NCI-H1105 (cell line): ENCODE measurements around the gene CLSTN2.

Source experiments
- DNase-seq: peaks from one replicate; lab custom pipeline; 2025; lab: John Stamatoyannopoulos, UW

The CLSTN2 gene

DNA sequence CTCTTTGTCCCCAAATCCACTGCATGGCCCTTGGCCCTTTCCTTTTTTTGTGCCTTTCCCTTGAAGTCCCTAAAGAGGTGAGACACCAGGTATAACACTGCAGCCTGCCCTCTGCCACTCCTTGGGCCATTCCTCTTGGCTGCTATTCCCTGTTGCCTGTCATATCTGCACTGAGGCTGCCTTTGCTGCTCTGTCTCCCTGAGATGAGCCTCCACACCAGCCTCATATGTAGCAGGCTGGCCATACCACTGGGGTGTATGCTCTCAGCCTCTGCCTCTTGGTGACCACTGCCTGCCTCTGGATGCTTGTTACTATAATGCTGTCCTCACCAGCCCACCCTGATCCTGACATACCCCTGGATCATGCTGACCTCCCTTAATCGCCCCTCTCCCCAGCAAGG, 252.0 kb downstream of the CLSTN2 start:
- DNase-seq, result no peak

DNA sequence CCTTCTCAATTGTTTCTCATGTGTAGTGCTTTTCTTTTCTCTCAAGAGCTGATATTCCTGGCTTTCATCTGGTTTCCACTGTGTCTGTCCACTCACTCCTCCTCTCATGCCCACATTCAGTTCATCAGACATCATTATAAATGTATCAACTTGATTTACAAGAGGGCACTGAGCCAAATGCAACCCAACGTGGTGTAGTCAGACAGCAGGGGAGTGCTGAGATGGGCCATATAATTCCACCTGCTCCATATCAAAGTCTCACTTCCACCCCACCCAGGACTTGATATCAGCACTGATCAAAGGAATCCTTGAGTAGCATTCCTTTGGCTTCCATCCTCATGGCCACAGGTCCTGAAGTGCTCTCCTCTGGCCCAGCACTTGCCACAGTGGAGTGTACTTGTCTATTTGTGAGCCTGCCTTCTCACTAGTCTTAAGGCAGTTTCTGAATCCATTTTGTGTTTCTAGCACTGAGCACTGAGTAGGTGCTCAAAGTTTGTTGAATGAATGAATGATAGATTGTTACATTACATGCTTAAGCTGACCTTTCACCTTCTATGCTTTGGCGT, 252.8 kb downstream of the CLSTN2 start:
- no peak for DNase-seq

DNA sequence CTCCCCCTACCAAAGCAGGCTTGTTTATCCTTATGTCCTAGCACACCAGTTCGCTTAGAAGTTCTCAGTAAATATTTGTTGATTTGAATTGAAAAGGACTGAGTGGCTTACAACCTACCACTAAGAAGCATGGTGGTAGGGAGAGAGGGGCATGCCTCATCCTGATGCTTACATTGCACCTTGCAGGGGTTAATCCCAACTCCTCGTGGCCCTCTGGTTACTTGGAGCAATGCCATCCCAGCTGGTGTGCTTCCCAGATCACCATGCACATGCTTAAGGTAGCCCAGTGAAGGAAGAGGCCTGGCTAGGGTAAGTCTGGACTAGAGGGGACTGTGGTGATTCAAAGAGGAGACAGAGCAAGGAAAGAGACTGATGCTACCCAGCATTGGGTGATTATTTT, 253.3 kb downstream of the CLSTN2 start:
- DNase-seq, result peak; percentile 44

GRCh38 chr3:140189267-140189666, 254.3 kb downstream of the CLSTN2 start:
- DNase-seq, result no peak

- no peak for DNase-seq
Observed at GRCh38 chr3:140189976-140190375, 255.0 kb downstream of the CLSTN2 start.

- no peak for DNase-seq
Observed at GRCh38 chr3:140196970-140197369, 262.0 kb downstream of the CLSTN2 start.

DNA sequence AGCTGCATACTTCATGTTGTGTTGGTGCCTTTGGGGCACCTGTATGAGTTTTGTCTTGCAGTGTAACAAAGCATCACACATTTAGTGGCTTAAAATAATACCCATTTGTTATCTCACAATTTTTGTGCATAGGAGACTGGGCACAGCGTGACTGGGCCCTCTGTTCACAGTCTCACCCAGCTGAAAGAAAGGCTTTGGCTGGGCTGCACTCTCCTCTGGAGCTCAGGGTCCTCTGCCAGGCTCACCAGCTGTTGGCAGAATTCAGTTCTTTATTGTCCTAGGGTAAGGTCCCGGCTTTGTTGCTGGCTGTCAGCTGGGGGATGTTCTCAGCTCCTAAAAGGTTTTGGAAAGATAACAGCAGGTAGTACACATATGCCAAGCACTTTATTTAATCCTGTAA, 263.3 kb downstream of the CLSTN2 start:
- DNase-seq, result no peak

- DNase-seq, result no peak
Observed at GRCh38 chr3:140199008-140199407, 264.0 kb downstream of the CLSTN2 start.

DNA sequence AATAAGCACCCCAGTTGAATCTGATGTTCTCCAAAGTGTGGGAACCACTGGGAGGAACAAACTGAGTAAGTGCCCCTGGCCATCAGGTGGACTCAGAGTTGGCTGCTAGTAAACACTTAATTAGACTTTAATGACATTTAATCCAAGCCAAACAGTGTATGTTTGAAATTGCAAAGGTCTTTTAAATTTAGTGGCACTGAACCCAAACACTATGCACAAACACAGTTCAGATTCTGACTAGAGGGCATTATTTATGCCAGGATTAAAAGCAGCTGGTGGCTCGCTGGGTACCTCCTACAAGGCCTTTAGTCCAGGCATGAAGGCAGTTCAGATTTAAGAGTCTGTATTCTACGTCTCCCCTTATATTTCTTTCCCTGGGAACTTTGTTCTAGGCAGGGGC, 264.8 kb downstream of the CLSTN2 start:
- no peak for DNase-seq

- peak; percentile 94 for DNase-seq
Observed at GRCh38 chr3:140203510-140203909, 268.5 kb downstream of the CLSTN2 start.

- no peak for DNase-seq
Observed at GRCh38 chr3:140204271-140204984, 269.4 kb downstream of the CLSTN2 start.

GRCh38 chr3:140205598-140205997, 270.6 kb downstream of the CLSTN2 start:
- DNase-seq, result no peak

GRCh38 chr3:140206196-140207040, 271.4 kb downstream of the CLSTN2 start:
- DNase-seq, result peak; percentile 57

GRCh38 chr3:140207541-140207940, 272.6 kb downstream of the CLSTN2 start:
- no peak for DNase-seq

DNA sequence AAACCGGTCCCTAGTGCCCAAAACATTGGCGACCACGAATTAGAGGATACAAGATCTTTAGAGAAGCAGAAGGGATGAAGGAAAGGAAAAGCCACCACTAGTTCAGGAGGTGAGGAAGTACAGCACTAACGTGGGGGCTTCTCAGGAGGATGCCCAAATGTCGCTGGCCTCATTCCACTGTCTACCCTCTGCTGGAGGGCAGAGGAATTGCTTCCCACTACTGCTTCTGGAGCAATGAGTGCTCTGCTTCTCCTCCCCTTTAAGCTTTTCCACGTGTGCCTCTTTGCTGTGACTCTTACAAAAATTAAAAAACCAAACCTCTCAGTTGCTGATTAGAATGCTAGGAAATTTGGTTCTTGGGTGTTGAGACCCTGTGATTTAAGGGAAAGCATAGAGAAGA, 281.3 kb downstream of the CLSTN2 start:
- no peak for DNase-seq

DNA sequence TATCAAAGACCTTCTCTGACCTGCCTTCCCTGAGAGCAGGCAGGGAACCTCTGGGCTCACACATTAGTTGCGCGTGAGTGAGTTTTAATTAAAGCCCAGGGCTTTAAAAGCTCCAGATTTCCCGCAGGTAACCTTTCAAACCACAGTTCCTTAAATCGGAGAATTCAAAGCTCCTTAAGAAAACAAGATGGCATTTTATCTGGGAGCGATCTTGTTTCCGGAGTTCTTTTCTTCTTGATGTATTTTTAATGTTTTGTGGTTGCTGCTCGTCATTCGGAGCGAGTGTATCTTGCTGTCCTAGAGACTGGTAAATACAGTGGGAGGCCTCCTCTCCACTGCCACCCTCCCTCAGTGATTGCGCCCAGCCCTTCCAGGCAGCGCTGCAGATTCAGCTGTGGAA, 284.3 kb downstream of the CLSTN2 start:
- DNase-seq, result no peak

DNA sequence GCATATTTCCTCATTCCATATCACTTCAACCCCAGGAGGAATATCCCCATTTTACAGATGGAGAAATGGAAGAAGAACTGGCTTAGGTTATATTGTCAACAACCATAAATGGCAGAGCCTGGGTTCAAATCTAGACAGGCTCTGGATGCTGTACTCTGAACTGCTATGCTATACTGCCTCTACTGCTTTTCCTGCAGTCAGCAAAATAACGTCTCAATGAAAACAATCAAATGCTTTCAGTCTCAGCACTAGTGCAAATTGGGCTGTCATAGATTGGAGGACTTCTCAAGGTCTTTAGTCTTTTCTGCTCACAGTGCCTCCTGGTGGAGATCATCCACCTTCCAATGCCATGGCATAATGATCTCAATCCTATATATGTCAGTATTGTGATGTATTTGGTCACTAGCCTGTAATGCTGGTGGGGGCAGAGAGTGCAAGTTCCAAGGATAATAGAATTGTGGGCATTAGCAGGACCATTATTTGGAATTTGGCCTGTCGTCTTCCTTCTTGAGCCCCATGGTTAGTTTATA, 285.0 kb downstream of the CLSTN2 start:
- no peak for DNase-seq

DNA sequence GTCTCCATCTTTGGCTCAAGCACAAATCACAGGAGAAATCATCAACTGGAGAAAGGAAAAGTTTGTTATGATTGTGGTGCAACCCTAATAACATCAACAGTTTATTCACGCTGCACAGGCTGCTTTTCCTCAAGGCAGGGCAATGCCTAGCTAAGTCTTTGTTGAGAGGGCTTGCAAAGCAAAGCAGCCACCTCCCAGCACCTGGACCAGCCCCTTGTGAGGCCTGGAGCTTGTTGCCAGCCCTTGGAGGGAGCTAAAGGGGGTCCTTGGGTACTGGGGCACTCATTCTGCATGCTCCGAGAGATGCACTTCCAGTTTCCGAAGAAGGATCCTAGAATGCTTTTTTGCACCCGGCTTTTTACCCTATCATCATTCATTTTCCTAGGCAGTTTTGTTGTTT, 288.2 kb downstream of the CLSTN2 start:
- DNase-seq, result no peak

- DNase-seq, result no peak
Observed at GRCh38 chr3:140223631-140224030, 288.6 kb downstream of the CLSTN2 start.

DNA sequence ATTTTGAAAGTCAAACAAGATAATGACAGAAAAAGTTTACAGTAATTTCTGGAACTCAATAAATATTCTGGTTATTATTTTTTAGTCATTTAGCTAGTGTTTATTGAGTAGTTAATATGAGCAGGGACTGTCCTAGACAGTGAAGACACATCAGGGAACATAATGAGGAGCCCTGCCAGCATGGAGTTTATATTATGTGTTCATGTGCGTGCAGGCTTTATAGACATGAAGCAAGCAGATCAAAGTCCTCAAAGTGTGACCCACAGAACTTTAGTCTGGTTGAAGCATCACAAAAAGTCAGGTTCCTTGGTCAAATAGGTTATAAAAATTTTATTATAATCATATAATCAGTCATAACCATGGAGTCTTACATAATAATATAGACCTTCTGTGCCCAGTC, 289.3 kb downstream of the CLSTN2 start:
- DNase-seq, result no peak

DNA sequence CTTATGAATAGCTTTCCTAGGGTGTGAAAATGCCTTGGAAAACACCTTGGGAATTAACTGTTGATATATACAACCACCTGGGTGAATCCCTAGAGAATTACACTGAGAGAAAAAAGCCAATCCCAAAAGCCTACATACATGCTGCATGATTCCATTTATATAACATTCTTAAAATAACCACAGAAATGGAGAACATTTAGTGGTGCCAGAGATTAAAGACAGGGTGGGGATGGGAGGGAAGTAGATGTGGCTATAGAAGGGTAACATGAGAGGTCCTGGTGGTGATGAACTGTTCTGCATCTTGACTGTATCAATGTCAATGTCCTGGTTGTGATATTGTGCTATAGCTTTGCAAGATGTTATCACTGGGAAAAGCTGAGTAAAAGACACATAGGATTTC, 291.0 kb downstream of the CLSTN2 start:
- DNase-seq, result no peak

GRCh38 chr3:140233702-140234101, 298.7 kb downstream of the CLSTN2 start:
- DNase-seq, result no peak

DNA sequence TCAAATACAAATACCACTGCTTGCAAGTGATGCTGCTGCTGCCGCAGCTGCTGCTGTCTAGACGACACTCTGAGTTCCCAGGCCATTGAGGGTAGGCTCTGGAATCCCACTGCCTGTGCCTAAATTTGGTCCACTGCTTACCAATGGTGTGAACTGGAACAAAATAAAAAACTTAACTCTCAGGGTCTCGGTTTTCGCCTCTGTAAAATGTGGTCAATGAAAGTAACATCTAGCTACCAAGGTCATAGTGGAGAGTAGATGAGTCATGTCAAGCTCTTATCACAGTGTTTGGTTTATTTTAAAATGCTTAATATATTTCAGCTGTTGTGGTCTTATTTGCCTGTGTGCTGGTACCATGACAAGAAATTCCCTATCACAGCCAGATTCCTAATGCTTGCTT, 299.3 kb downstream of the CLSTN2 start:
- no peak for DNase-seq
